ENCODE results near the gene FIS1. TPM values are rescaled to one million over a fixed set of nuclear protein-coding genes. Genes with fewer than 3 reads are reported as not detected.
"Not testable (repeated sequence)": the region's sequence is repeated elsewhere in the genome, so short reads cannot be mapped to it uniquely, and the experiment has no call there.

The FIS1 gene
- total RNA-seq: 10 to 100 TPM; 94.5 to 97.6 TPM

DNA sequence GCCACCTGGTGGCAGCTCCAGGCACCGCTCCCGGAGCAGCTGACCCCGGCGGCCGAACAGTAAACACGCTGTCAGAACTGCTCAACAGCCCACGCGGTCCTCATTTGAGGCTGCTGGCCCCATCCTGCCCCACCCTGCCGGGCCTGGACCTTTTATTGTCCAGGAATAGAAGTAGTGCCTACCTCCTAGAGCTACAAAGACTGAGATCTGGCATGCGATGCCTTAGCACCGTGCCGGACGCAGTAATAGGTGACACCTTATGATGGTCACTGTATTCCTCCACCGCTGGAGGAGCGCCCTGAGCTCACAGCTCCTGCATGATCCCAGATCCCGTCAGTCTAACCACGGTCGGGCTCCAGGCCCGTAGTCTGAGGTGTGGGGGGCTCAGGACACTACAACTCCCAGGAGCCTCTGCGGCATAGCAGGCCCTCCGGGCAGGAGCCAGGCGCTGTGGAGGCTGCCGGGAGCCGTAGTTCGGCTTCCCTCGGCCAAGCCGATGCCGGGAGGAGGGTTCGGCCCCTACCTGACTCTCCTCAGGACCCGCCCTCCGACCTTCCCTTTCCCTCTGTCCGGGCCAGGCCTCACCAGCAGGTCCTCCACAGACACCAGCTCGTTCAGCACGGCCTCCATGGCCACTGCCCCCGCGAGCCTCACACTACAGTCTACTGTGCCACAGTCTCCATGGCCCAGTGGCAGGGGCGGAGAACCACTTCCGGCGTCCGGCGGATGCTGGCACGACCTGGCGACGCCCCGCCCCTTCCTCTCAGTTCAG, at the start of gene FIS1:
Gene FIS1, minus strand, starts transcription at position 707 of the 772 bp plus-strand sequence. Its CDS starts 77 bp downstream, at position 630.
- Mint-ChIP-seq H3K27ac (peak within 1 kb of the TSS; percentile 90), H3K27me3 (no peaks in the 10 kb centered on the region), H3K4me1 (peaks cover 31% of the 10 kb centered on the region), H3K4me3 (peak within 1 kb of the TSS; percentile 96), H3K9me3 (no peaks in the 10 kb centered on the region), H3K36me3 (ENCODE audit: low read depth) (peaks cover 26% of the 10 kb centered on the region)
- CTCF ChIA-PET: interaction anchor here (0.6 to 2.9 kb wide), 19 partner anchors 8 to 369 kb away, joined by 3 to 74 read pairs (median 5); partner anchors contain the start of genes PLOD3, SRRT and ZNHIT1
- DNase-seq: peak; percentile 94
- POLR2A ChIA-PET: interaction anchor here (1.0 to 3.7 kb wide), 9 partner anchors 8 to 370 kb away, joined by 3 to 61 read pairs (median 5); partner anchors contain the start of genes PLOD3, SRRT, VGF and ZNHIT1

DNA sequence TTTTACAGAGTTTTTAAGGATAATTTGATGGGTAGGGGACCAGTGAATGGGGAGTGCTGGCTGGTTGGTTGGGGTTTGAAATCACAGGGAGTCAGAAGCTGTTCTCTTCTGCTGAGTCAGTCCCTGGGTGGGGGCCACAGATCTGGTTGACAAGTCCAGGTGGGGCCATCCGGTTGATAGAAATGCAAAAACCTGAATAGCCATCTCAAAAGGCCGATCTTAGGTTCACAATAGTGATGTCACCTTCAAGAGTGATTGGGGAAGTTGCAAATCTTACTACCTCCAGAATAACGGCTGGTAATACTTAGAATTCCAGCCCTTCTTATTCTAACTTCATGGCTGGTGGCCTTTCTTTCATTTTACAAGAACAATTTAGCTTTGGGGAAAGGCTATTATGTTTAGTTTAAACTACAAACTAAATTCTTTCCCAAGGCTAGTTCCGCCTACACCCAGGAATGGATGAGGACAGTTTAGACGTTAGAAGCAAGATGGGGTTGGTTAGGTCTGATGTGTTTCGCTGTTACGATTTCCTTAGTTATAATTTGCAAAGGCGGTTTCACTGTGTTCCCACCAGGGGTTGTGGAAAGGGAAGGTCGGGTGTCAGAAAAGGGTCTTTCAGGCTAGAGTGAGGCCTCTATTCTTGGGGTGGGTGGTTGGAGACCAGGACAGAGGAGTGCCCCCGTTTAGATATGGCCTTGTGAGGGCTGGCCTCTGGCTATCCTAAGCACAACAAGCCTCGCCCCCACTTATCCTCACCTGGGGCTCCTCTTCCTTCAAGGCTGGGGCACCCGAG, 49.4 kb upstream of the FIS1 start:
- Mint-ChIP-seq H3K4me3 (no peak overlapping the region), H3K9me3 (no peaks in the 10 kb centered on the region), H3K4me1 (peaks cover 11% of the 10 kb centered on the region), H3K27ac (no peak overlapping the region), H3K27me3 (peaks cover 43% of the 10 kb centered on the region), H3K36me3 (ENCODE audit: low read depth) (no peaks in the 10 kb centered on the region)
- CTCF ChIA-PET: interaction anchor here (0.6 to 1.8 kb wide), 3 partner anchors 11 to 1768 kb away, joined by 3 to 10 read pairs (median 5); no protein-coding TSS in a partner anchor
- DNase-seq: no peak
- POLR2A ChIA-PET: interaction anchor here (0.6 kb wide), 1 partner anchor 153 kb away, joined by 3 read pairs; no protein-coding TSS in a partner anchor

DNA sequence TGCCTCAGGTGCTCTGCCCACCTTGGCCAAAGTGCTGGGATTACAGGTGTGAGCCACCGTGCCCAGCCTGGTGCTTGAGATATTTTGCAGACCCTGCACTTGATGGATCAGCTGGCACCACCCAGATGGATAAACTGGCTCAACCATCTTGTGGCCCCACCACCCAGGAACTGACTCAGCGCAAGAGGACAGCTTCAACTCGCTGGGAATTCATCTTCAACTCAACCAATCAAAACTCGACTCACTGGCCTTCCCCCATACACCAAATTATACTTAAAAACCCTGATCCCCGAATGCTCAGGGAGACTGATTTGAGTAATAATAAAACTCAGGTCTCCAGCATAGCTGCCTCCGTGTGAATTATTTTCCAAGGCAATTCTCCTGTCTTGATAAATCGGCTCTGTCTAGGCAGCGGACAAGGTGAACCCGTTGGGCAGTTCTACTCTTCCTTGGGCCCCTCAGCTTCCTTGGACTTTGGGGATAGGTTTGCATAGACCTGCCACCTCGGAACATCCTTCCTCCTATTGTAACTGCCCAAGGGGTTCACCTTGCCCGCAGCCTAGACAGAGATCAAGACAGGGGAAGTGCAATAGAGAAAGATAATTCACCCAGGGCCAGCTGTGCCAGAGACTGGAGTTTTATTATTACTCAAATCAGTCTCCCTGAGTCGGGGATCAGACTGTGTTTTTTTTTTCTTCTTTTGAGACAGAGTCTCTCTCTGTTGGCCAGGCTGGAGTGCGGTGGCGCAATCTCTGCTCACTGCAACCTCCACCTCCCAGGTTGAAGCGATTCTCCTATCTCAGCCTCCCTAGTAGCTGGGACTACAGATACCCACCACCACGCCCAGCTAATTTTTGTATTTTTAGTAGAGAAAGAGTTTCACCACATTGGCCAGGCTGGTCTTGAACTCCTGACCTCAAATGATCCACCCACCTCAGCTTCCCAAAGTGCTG, 48.5 kb upstream of the FIS1 start:
- H3K27ac Mint-ChIP-seq; H3K9me3 Mint-ChIP-seq; POLR2A ChIA-PET; H3K4me3 Mint-ChIP-seq; H3K36me3 Mint-ChIP-seq (ENCODE audit: low read depth); DNase-seq: not testable (repeated sequence)
- H3K4me1 Mint-ChIP-seq: peaks cover 11% of the 10 kb centered on the region
- H3K27me3 Mint-ChIP-seq: peaks cover 38% of the 10 kb centered on the region
- CTCF ChIA-PET: interaction anchor here (0.6 to 1.8 kb wide), 5 partner anchors 11 to 190 kb away, joined by 3 to 10 read pairs (median 4); partner anchors contain the start of gene ZNHIT1

GRCh38 chr7:101292566-101292965, 47.7 kb upstream of the FIS1 start:
- Mint-ChIP-seq H3K27me3 (peaks cover 34% of the 10 kb centered on the region), H3K4me1 (peaks cover 11% of the 10 kb centered on the region)
- DNase-seq; POLR2A ChIA-PET; H3K4me3 Mint-ChIP-seq; H3K9me3 Mint-ChIP-seq; H3K27ac Mint-ChIP-seq; H3K36me3 Mint-ChIP-seq (ENCODE audit: low read depth): not testable (repeated sequence)
- CTCF ChIA-PET: interaction anchor here (0.6 to 1.8 kb wide), 5 partner anchors 10 to 191 kb away, joined by 3 to 10 read pairs (median 3); partner anchors contain the start of gene ZNHIT1

- H3K4me1 Mint-ChIP-seq: peaks cover 20% of the 10 kb centered on the region
- ChIA-PET CTCF (interaction anchor here (0.6 to 2.2 kb wide), 23 partner anchors 8 to 1314 kb away, joined by 3 to 11 read pairs (median 4); partner anchors contain the start of genes AZGP1, IFT22 and ZNHIT1), POLR2A (interaction anchor here (1.3 kb wide), 1 partner anchor 10 kb away, joined by 4 read pairs; no protein-coding TSS in a partner anchor)
- H3K9me3 Mint-ChIP-seq; H3K27ac Mint-ChIP-seq; H3K4me3 Mint-ChIP-seq; H3K36me3 Mint-ChIP-seq (ENCODE audit: low read depth): not testable (repeated sequence)
- peak; percentile 63 for DNase-seq
- H3K27me3 Mint-ChIP-seq: peaks cover 25% of the 10 kb centered on the region
Measured at GRCh38 chr7:101290186-101291037, 45.5 kb upstream of the FIS1 start.

- H3K27ac Mint-ChIP-seq; H3K9me3 Mint-ChIP-seq; H3K4me3 Mint-ChIP-seq; DNase-seq; H3K36me3 Mint-ChIP-seq (ENCODE audit: low read depth); POLR2A ChIA-PET: not testable (repeated sequence)
- peaks cover 22% of the 10 kb centered on the region for H3K27me3 Mint-ChIP-seq
- CTCF ChIA-PET: interaction anchor here (0.9 to 2.2 kb wide), 4 partner anchors 32 to 145 kb away, joined by 4 to 11 read pairs (median 6); partner anchors contain the start of genes IFT22 and ZNHIT1
- peaks cover 20% of the 10 kb centered on the region for H3K4me1 Mint-ChIP-seq
Measured at GRCh38 chr7:101289687-101290086, 44.8 kb upstream of the FIS1 start.

DNA sequence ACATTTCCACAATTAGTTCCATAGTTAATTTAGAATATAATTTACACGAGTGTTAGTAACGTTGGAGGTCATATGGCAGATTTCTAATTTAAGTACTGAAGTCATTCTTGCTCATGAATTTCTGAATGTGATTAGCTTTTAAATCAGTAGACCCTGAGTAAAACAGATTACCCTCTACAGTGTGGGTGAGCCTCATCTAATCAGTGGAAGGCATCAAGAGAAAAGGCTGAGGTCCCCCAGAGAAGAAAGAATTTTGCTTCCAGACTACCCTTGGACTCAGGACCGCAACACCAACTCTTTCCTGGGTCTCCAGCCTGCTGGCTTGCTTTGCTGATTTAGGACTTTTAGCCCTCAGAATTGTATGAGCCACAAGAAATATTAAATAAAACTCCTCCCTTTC, 43.6 kb upstream of the FIS1 start:
- Mint-ChIP-seq H3K36me3 (ENCODE audit: low read depth) (no peaks in the 10 kb centered on the region), H3K4me3 (no peak overlapping the region), H3K9me3 (no peaks in the 10 kb centered on the region), H3K27ac (no peak overlapping the region), H3K4me1 (peaks cover 20% of the 10 kb centered on the region), H3K27me3 (peaks cover 19% of the 10 kb centered on the region)
- ChIA-PET POLR2A (no interaction called here), CTCF (no interaction called here)
- no peak for DNase-seq

GRCh38 chr7:101287032-101287431, 42.2 kb upstream of the FIS1 start:
- Mint-ChIP-seq H3K4me3 (no peak overlapping the region), H3K27me3 (peaks cover 12% of the 10 kb centered on the region), H3K9me3 (no peaks in the 10 kb centered on the region), H3K36me3 (ENCODE audit: low read depth) (no peaks in the 10 kb centered on the region), H3K27ac (no peak overlapping the region), H3K4me1 (peaks cover 27% of the 10 kb centered on the region)
- ChIA-PET CTCF (no interaction called here), POLR2A (no interaction called here)
- no peak for DNase-seq

DNA sequence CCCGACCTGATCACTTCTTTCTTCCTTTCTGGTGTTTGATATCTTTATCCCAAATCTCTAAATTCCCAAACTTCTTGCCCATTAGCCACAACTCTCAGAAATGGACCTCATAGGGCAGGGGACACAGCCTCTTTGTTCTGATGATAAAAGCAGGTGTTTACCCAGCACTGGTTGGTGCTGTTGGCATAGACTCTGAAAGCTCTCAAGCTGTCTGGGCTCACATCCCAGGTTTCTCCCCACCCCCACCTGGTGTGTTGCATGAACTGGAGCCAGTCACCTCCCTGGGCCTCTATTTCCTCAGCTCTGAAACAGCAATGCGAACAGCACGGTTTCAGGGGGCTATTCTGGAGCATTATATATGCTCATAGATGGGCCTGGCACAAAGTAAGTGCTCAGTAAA, 41.0 kb upstream of the FIS1 start:
- H3K36me3 Mint-ChIP-seq (ENCODE audit: low read depth); DNase-seq; H3K27me3 Mint-ChIP-seq; H3K27ac Mint-ChIP-seq; H3K4me3 Mint-ChIP-seq; H3K9me3 Mint-ChIP-seq; POLR2A ChIA-PET: not testable (repeated sequence)
- CTCF ChIA-PET: interaction anchor here (1.8 kb wide), 1 partner anchor 142 kb away, joined by 10 read pairs; no protein-coding TSS in a partner anchor
- peaks cover 27% of the 10 kb centered on the region for H3K4me1 Mint-ChIP-seq

GRCh38 chr7:101285171-101285570, 40.3 kb upstream of the FIS1 start:
- Mint-ChIP-seq H3K4me3 (no peak overlapping the region), H3K27ac (no peak overlapping the region), H3K9me3 (no peaks in the 10 kb centered on the region), H3K36me3 (ENCODE audit: low read depth) (no peaks in the 10 kb centered on the region), H3K27me3 (no peaks in the 10 kb centered on the region), H3K4me1 (peaks cover 21% of the 10 kb centered on the region)
- ChIA-PET CTCF (interaction anchor here (0.7 to 1.8 kb wide), 3 partner anchors 41 to 310 kb away, joined by 4 to 10 read pairs (median 6); no protein-coding TSS in a partner anchor), POLR2A (no interaction called here)
- no peak for DNase-seq

DNA sequence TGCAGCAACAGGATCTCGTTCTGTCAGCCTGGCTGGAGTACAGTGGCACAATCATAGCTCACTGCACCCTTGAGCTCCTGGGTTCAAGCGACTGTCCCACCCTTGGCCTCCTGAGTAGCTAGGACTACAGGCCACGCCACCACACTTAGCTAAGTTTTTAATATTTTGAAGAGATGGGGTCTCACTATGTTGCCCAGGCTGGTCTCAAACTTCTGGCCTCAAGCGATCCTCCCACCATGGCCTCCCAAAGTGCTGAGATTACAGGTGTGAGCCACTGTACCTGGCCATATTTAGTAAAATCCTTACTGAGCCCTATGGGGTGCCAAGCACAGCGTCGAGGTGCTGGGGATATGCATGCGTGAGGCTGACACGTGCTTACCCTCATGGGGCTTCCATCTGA, 36.0 kb upstream of the FIS1 start:
- H3K4me1 Mint-ChIP-seq; H3K4me3 Mint-ChIP-seq; H3K36me3 Mint-ChIP-seq (ENCODE audit: low read depth); H3K27me3 Mint-ChIP-seq; H3K9me3 Mint-ChIP-seq; H3K27ac Mint-ChIP-seq; DNase-seq: not testable (repeated sequence)
- CTCF ChIA-PET: interaction anchor here (1.5 kb wide), 1 partner anchor 29 kb away, joined by 3 read pairs; no protein-coding TSS in a partner anchor
- POLR2A ChIA-PET: interaction anchor here (0.8 kb wide), 1 partner anchor 10 kb away, joined by 4 read pairs; no protein-coding TSS in a partner anchor
